ENCODE measurements around the gene HDAC4.

- TF ChIP-seq CTCF (IDR thresholded peaks at IDR 0.05) (peak in 1 of 7 experiments; percentile 17), POLR2A (IDR thresholded peaks at IDR 0.05) (no peak)
These were observed 1.0 kb upstream of the HDAC4 start for GRCh38 chr2:239401881-239402233.
